Measurements from ENCODE around the gene TEX50.
"Not testable (repeated sequence)": the region's sequence is repeated elsewhere in the genome, so short reads cannot be mapped to it uniquely, and the experiment has no call there.

Gene TEX50

GRCh38 chr1:173682184-173682583, 47.0 kb downstream of the TEX50 start:
- DNase-seq (ENCODE audit: low spot score in 2 of 2) = peak in 1 of 2 experiments; percentile 5
- Histone ChIP-seq H3K36me3 (replicated peaks) (no peaks in the 10 kb centered on the region), H3K9me3 (no peaks in the 10 kb centered on the region; the same call in 1 of the 2 replicates), H3K27me3 (ENCODE audit: low read depth) (no peaks in the 10 kb centered on the region), H3K4me3 (no peak overlapping the region), H3K4me1 (peaks cover 24% of the 10 kb centered on the region)
- in situ Hi-C loops (cut with MboI; ENCODE audit: low sequenced_read_pairs) = loop anchor here (25.0 kb wide), 1 partner anchor 245 kb away; no protein-coding TSS in a partner anchor

- H3K4me3 ChIP-seq; H3K27me3 ChIP-seq (ENCODE audit: low read depth); H3K9me3 ChIP-seq; DNase-seq (ENCODE audit: low spot score in 2 of 2); H3K36me3 ChIP-seq (replicated peaks): not testable (repeated sequence)
- in situ Hi-C loops (cut with MboI; ENCODE audit: low sequenced_read_pairs) = loop anchor here (25.0 kb wide), 1 partner anchor 247 kb away; no protein-coding TSS in a partner anchor
- peaks cover 24% of the 10 kb centered on the region for H3K4me1 ChIP-seq
These were observed 48.7 kb downstream of the TEX50 start for GRCh38 chr1:173683838-173684237.

- not testable (repeated sequence) for H3K36me3 ChIP-seq (replicated peaks); H3K9me3 ChIP-seq; H3K4me3 ChIP-seq; DNase-seq (ENCODE audit: low spot score in 2 of 2); H3K27me3 ChIP-seq (ENCODE audit: low read depth)
- in situ Hi-C loops (cut with MboI; ENCODE audit: low sequenced_read_pairs) = loop anchor here (25.0 kb wide), 1 partner anchor 248 kb away; no protein-coding TSS in a partner anchor
- peaks cover 24% of the 10 kb centered on the region for H3K4me1 ChIP-seq
These were observed 50.0 kb downstream of the TEX50 start for GRCh38 chr1:173685121-173685520.
